HG02840 (cell line): Measurements from ENCODE around the gene REEP1.

ENCODE experiments used
- ATAC-seq: cut with Tn5 transposase; IDR thresholded peaks from one replicate; pipeline ENCODE4 v1.9.1; 2021; ENCODE audit warnings: mild to moderate bottlenecking, moderate library complexity, moderate number of reproducible peaks; ENCODE audit not compliant: unreplicated experiment, low FRiP score

The REEP1 gene

GRCh38 chr2:86308984-86309695, 28.3 kb downstream of the REEP1 start:
- no peak for ATAC-seq

GRCh38 chr2:86308356-86308755, 29.1 kb downstream of the REEP1 start:
- no peak for ATAC-seq

GRCh38 chr2:86307431-86307830, 30.0 kb downstream of the REEP1 start:
- no peak for ATAC-seq

GRCh38 chr2:86305915-86306254, 31.5 kb downstream of the REEP1 start:
- no peak for ATAC-seq

- ATAC-seq, result no peak
Measured at GRCh38 chr2:86305195-86305914, 32.1 kb downstream of the REEP1 start.

GRCh38 chr2:86304416-86304815, 33.0 kb downstream of the REEP1 start:
- ATAC-seq, result no peak

GRCh38 chr2:86302320-86302719, 35.1 kb downstream of the REEP1 start:
- no peak for ATAC-seq

- ATAC-seq, result no peak
Measured at GRCh38 chr2:86301711-86302202, 35.7 kb downstream of the REEP1 start.

GRCh38 chr2:86301009-86301408, 36.4 kb downstream of the REEP1 start:
- ATAC-seq, result no peak

GRCh38 chr2:86300496-86300895, 36.9 kb downstream of the REEP1 start:
- no peak for ATAC-seq

GRCh38 chr2:86298411-86299390, 38.7 kb downstream of the REEP1 start:
- no peak for ATAC-seq

GRCh38 chr2:86297382-86298147, 39.9 kb downstream of the REEP1 start:
- no peak for ATAC-seq

GRCh38 chr2:86296947-86297346, 40.5 kb downstream of the REEP1 start:
- ATAC-seq, result no peak

- no peak for ATAC-seq
Measured at GRCh38 chr2:86295066-86295465, 42.4 kb downstream of the REEP1 start.

- no peak for ATAC-seq
Measured at GRCh38 chr2:86293612-86294011, 43.8 kb downstream of the REEP1 start.

- ATAC-seq, result no peak
Measured at GRCh38 chr2:86292571-86293515, 44.6 kb downstream of the REEP1 start.

- no peak for ATAC-seq
Measured at GRCh38 chr2:86291328-86291662, 46.1 kb downstream of the REEP1 start.

GRCh38 chr2:86290596-86291327, 46.7 kb downstream of the REEP1 start:
- ATAC-seq, result no peak
